PC-9 (cell line): Measurements from ENCODE around the gene PIK3C2G.

ENCODE experiments used
- CTCF ChIP-seq: fragments of 200-600 bp; sonication (generic); conservative IDR thresholded peaks from 2 replicates; pipeline ENCODE4 v1.6.1; 2017; ENCODE audit warnings: mixed run types, antibody characterized with exemption, mild to moderate bottlenecking, moderate library complexity
- EZH2 ChIP-seq: fragments of 200-600 bp; sonication (generic); IDR thresholded peaks from 2 replicates; pipeline ENCODE4 v1.8.0; 2017; ENCODE audit warnings: antibody characterized with exemption, low read depth

GRCh38 chr12:18601962-18602361 is 340.6 kb downstream of the PIK3C2G start:
- TF ChIP-seq CTCF (no peak), EZH2 (no peak)
